ENCODE measurements around the gene SOX1. TPM values are rescaled to one million over a fixed set of nuclear protein-coding genes. Genes with fewer than 3 reads are reported as not detected.

The SOX1 gene
- total RNA-seq, 1 donor = not detected

DNA sequence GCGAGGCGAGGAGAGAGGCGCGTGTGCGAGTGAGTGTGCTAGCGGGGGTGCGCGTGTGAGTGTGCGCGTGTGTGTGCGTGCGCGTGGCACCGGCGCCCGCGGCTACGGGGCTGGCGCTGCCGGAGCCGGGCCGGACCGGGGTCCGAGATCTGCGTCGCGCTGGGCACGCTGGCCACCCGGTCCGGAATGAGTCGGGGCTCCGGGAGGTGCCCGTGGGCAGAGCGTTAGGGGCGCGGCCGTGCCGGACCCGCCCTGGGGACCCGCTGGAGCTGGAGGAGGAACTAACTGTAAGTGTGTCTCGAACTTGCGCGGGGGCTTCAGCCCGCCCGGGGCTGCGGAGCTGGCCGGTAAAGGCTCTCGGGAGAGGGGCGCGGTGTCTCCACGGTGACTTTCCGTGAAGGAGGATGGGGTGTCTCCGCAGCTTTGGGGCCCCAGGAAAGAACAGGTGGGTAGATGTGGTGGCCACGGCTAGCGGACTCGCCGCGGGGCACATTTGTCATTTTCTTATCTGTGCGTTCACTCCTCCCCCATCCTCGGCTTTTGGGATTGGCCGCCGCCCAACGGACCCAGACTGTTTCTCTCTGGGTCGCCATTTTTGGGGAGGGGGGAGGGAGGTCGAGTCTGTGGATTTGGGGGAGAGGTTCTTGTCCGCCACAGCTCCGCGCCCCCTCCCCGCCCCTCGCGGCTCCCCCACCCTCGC is 10.1 kb upstream of the SOX1 start:
- Histone ChIP-seq H3K9me3 (ENCODE audit: low read depth, low read length) (no peaks in the 10 kb centered on the region), H3K4me1 (ENCODE audit: insufficient read depth, low read length) (no peaks in the 10 kb centered on the region), H3K4me3 (ENCODE audit: insufficient read depth, low read length) (no peak overlapping the region), H3K27ac (ENCODE audit: low read depth, low read length) (no peak overlapping the region), H3K79me2 (ENCODE audit: insufficient read depth, low read length) (no peaks in the 10 kb centered on the region), H2AFZ (ENCODE audit: low read length) (no peak overlapping the region), H3K4me2 (ENCODE audit: insufficient read depth, low read length) (no peak overlapping the region), H4K20me1 (ENCODE audit: insufficient read depth, low read length) (no peaks in the 10 kb centered on the region), H3K36me3 (ENCODE audit: insufficient read depth, low read length) (no peaks in the 10 kb centered on the region), H3K27me3 (ENCODE audit: insufficient read depth, low read length) (peaks cover 83% of the 10 kb centered on the region)
- no peak for TF ChIP-seq CTCF (IDR thresholded peaks at IDR 0.05; ENCODE audit: extremely low read depth, low read depth, low read length)
- DNase-seq (ENCODE audit: insufficient read length, low spot score, missing footprints) = peak; percentile 49

DNA sequence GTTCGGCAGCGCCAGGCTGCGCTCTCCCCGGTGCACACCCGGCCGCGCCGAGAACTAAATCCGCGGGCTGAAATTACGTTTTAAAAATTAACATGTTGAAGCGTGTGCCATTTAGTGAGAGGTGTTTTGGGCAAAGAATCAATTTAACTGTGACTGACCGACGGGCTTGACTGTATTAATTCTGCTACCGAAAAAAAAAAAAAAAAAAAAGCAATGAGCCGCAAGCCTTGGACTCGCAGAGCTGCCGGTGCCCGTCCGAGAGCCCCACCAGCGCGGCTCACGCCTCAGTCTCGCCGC is 9.6 kb upstream of the SOX1 start:
- H3K4me1 ChIP-seq (ENCODE audit: insufficient read depth, low read length) = no peaks in the 10 kb centered on the region
- no peak overlapping the region for H2AFZ ChIP-seq (ENCODE audit: low read length)
- H3K27ac ChIP-seq (ENCODE audit: low read depth, low read length) = no peak overlapping the region
- TF ChIP-seq CTCF (IDR thresholded peaks at IDR 0.05; ENCODE audit: extremely low read depth, low read depth, low read length) = no peak
- no peak for DNase-seq (ENCODE audit: insufficient read length, low spot score, missing footprints)
- H3K79me2 ChIP-seq (ENCODE audit: insufficient read depth, low read length) = no peaks in the 10 kb centered on the region
- no peak overlapping the region for H3K4me2 ChIP-seq (ENCODE audit: insufficient read depth, low read length)
- no peaks in the 10 kb centered on the region for H3K9me3 ChIP-seq (ENCODE audit: low read depth, low read length)
- peaks cover 86% of the 10 kb centered on the region for H3K27me3 ChIP-seq (ENCODE audit: insufficient read depth, low read length)
- H3K4me3 ChIP-seq (ENCODE audit: insufficient read depth, low read length) = no peak overlapping the region
- no peaks in the 10 kb centered on the region for H4K20me1 ChIP-seq (ENCODE audit: insufficient read depth, low read length)
- H3K36me3 ChIP-seq (ENCODE audit: insufficient read depth, low read length) = no peaks in the 10 kb centered on the region

- Histone ChIP-seq H4K20me1 (ENCODE audit: insufficient read depth, low read length) (no peaks in the 10 kb centered on the region), H3K4me3 (ENCODE audit: insufficient read depth, low read length) (no peak overlapping the region), H3K27ac (ENCODE audit: low read depth, low read length) (no peak overlapping the region), H3K9me3 (ENCODE audit: low read depth, low read length) (no peaks in the 10 kb centered on the region), H3K27me3 (ENCODE audit: insufficient read depth, low read length) (peaks cover 85% of the 10 kb centered on the region), H3K4me2 (ENCODE audit: insufficient read depth, low read length) (no peak overlapping the region), H3K4me1 (ENCODE audit: insufficient read depth, low read length) (no peaks in the 10 kb centered on the region), H2AFZ (ENCODE audit: low read length) (no peak overlapping the region), H3K36me3 (ENCODE audit: insufficient read depth, low read length) (no peaks in the 10 kb centered on the region), H3K79me2 (ENCODE audit: insufficient read depth, low read length) (no peaks in the 10 kb centered on the region)
- TF ChIP-seq CTCF (IDR thresholded peaks at IDR 0.05; ENCODE audit: extremely low read depth, low read depth, low read length) = no peak
- DNase-seq (ENCODE audit: insufficient read length, low spot score, missing footprints) = peak; percentile 91
Measured at GRCh38 chr13:112057736-112058518, 9.0 kb upstream of the SOX1 start.

- Histone ChIP-seq H4K20me1 (ENCODE audit: insufficient read depth, low read length) (no peaks in the 10 kb centered on the region), H3K9me3 (ENCODE audit: low read depth, low read length) (no peaks in the 10 kb centered on the region)
- TF ChIP-seq CTCF (IDR thresholded peaks at IDR 0.05; ENCODE audit: extremely low read depth, low read depth, low read length) = no peak
Measured at GRCh38 chr13:112058519-112058873, 8.5 kb upstream of the SOX1 start.

More at GRCh38 chr13:112058519-112058873, 8.5 kb upstream of the SOX1 start:
- Histone ChIP-seq H3K27me3 (ENCODE audit: insufficient read depth, low read length) (peaks cover 83% of the 10 kb centered on the region), H2AFZ (ENCODE audit: low read length) (no peak overlapping the region), H3K27ac (ENCODE audit: low read depth, low read length) (no peak overlapping the region), H3K36me3 (ENCODE audit: insufficient read depth, low read length) (no peaks in the 10 kb centered on the region), H3K4me3 (ENCODE audit: insufficient read depth, low read length) (no peak overlapping the region), H3K4me2 (ENCODE audit: insufficient read depth, low read length) (no peak overlapping the region), H3K79me2 (ENCODE audit: insufficient read depth, low read length) (no peaks in the 10 kb centered on the region), H3K4me1 (ENCODE audit: insufficient read depth, low read length) (no peaks in the 10 kb centered on the region)
- DNase-seq (ENCODE audit: insufficient read length, low spot score, missing footprints) = no peak

Data from osteoblast (primary cell).